NCI-H2029 treated with DMSO at 0.1 percent for 48 hours (cell line): ENCODE results near the gene DLEC1.

Source experiments
- DNase-seq: peaks from one replicate; lab custom pipeline; 2025; lab: John Stamatoyannopoulos, UW

Gene DLEC1

DNA sequence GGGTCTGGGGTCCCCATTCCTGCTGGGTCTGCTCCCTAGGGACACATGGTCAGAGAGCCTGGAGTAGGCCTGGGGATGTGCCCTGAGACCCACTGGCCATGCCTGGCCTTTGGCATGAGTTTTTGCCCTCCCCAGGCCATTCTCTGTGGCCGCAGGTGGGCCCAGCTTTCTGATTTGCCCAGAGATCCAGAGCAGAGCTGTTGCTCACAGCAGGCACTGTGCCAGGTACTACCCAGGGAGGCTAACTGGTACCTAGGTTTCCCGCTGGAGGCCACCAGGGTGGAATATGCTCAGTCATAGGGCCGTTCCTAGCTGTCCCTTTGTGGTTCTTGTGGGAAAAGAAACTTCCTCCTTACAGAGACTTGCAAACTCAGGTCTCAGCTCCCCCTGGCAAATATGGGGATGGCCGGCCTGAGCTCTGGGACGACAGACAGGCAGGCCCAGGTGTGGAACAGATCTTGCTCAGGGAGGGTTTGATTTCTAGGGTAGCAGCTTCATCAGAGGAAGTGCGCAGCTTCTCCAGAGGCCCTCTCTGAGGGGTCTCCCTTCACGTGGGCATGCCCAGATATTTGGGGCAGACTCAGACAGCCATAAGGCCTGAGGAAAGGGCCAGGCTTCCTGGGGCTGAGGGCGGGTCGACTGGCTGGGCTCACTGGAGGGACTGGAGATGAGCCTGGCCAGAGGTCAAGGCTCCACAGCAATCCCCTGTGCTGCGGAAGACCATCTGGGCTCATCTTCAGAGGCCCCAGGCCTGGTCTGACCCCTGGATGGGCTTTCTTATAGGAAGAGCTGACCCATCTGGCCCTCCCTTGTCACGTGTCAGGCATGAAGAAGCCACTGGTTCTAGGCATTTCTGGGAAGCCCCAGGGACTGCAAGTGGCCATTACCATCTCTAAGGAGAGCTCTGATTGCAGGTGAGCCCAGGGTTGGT, 69.9 kb downstream of the DLEC1 start:
- no peak for DNase-seq

DNA sequence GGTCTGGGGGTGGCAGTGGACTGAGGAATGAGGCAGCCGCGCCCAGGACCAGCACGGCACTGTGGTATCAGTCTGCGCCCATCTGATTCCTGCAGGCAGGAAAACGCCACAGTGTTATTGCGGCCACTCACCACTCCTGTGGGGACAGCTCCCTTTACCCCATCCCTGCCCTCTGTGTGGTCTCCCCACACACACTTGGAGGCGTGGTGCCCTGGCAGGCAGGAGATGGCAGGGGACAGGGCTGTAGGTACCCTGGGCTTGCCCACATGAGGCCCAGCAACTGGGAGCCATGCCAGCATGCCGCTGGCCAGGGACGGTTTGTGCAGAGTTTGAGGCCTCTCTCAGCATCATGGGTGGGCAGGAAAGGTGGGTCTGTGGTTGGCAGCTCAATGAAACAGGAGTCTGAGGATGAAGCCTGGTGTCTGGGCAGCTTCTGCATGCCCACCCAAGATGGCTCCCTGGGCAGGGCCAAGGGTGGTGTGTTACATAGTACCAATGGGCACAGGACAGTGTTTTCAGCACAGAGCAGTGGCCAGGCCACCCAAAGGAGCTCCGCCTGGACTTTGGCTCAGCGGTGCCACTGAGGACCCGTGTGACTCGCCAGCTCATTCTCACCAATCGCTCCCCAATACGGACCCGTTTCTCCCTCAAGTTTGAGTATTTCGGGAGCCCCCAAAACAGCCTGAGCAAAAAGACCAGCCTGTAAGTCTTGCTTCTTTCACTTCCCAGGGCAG, 70.7 kb downstream of the DLEC1 start:
- no peak for DNase-seq

DNA sequence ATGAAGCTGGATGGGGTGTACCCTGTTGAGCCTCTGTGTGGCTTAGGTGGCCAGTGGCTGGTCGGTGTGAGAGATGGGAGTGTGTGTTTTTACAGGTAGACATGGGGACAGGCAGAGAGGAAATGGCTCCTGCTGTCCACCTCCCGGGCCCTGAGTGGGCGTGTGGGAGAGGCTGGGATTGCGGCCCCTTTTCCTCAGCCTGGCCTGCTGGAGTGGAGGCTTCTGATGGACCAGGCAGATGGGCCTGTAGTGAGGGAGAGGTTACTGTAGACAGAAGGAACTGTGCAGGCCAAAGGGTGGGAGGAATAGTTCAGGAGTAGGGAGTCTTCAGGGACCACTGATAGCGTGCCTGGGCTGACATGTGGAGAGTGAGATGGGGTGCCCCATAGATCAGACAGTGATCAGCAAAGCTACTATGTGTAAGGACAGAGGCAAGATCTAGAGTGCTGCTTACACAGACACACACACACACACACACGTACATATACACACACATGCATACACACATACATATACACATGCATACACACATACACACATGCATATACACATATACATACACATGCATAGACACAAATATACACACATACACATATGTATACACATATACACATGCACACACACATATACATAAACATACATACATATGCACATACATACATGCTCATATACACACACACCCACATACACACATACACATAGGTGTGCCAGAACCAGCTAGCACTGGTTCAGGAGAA, 71.5 kb downstream of the DLEC1 start:
- no peak for DNase-seq

DNA sequence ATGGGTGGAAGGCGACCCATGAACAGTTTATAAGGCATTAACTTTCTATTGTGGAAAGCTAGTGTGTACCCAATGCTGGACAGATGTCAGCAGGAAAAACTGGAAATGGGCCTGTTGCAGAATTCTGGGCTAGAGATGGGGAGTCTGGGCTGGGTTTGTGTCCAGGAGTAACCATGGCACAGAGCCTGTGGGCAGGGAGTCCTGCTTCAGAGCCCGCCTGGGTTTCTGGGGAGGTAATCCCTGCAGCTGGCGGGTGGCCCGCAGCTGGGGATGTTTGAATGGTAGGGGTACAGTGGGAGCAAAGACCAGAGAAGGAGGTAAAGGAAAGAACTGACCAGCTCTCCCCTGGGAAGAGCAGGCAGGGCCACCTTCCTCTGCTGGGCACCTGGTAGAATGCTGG, 72.2 kb downstream of the DLEC1 start:
- DNase-seq = no peak

DNA sequence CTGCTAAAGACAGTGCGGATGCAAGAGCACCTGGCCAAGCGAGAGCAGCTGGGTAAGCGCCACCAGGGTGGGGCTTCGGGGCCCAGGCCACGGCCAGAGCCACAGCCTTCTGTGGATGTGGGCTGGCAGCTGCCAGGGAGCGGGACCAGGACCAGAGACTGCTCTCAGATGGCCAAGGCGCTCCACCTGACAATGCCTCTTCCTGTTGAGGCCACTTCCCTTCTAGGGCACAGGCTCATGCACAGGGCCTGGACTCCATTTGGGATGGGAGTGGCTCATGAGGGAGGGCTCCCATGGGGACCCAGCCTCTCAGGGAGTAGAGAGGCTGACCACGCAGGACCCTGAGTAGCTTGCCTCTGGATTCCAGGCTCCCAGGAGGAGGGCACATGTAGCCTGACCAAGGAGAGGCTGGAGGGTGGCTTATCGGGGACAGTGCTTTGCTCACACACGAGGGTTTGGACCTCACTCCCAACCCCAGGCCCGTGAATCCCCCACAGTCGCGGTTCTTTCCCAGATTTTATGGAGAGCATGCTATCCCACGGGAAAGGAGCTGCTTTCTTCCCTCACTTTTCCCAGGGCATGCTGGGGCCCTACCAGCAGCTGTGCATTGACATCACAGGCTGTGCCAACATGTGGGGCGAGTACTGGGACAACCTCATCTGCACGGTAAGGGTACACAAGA, 72.8 kb downstream of the DLEC1 start:
- DNase-seq = no peak

DNA sequence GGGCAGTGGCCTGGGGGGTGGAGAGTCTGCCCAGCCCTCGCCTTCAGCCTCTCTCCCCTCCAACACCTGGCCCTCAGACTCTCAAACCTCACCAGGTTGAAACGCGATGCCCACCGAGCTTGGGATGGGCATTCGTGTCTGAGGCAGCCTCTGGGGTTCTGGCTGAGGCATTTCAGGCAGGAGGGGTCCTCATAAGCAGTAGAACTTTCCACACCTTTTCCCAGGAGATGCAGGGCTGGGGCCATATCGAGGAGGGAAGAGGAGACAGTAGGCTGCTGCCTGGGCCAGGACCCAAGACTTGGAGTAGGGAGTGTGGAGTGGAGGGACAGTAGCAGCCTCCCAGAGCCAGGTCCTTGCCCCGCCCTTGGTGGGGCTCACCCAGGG, 73.4 kb downstream of the DLEC1 start:
- no peak for DNase-seq

DNA sequence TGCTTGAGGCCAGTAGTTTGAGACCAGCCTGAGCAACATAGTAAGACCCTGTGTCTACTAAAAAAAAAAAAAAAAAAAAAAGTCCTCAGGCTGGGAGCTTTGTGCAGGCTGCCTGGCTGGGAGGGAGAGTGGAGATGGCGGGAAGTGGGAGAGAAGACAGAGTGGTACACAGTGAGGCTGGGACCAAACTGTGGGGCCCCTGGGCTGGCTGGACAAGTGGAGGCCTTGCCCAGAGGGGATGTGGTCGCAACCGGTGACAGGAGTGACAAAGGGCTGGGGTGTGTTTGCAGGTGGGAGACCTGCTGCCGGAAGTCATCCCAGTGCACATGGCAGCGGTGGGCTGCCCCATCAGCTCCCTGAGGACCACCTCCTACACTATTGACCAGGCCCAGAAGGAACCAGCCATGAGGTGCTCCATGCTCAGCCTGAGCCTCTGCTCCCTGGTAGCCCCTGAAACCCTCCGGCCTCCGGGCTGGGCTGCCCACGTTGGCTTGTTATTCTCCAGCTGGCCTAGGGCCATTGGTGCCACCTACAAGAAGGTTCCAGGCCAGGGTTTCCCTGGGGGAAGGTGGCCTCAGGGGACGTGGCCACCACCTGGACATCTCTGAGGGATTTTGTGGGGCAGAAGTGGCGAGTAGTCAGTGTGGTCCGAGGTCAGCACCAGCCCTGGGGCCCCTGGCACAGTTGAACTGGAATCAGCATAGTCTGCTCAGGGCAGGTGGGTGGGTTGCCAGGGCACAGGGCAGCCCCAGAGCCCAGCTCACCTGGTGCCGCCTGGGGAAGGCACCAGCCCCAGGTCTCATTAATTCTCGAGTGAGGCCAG, 75.3 kb downstream of the DLEC1 start:
- DNase-seq = no peak

DNA sequence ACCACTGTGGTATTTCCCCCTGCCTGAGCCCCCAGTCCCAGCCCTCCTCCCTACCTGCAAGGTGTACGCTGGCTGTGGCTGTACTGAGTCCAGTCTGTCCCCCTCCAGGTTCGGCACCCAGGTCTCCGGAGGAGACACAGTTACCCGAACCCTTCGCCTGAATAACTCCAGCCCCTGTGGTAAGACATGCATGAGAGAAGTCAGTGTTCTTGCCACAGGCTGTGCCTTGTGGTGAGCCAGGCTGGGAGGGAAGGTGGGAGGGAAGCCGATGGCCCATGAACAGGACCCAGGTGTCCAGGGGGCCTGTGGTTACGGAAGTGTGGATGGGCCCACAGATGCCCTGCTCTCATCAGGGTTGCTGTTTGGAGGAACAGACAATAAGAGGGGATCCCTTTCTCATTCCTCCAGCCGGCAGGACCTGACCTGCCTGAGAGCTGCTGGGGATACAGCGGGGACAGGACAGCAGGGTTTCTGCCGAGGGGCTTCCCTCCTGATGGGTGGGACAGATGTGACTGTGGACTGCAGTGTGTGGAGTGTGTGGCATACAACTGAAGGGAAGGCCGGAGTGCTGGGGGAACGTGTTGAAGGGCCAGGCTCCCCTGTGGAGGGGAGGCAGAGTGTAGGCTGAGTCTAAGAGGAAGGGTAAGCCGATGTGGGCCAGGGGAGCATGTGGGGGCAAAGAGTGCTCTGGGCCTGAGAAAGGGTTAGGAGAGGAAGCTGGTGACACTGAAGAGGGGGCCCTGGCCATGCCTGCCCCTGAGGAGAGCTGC, 76.1 kb downstream of the DLEC1 start:
- no peak for DNase-seq

DNA sequence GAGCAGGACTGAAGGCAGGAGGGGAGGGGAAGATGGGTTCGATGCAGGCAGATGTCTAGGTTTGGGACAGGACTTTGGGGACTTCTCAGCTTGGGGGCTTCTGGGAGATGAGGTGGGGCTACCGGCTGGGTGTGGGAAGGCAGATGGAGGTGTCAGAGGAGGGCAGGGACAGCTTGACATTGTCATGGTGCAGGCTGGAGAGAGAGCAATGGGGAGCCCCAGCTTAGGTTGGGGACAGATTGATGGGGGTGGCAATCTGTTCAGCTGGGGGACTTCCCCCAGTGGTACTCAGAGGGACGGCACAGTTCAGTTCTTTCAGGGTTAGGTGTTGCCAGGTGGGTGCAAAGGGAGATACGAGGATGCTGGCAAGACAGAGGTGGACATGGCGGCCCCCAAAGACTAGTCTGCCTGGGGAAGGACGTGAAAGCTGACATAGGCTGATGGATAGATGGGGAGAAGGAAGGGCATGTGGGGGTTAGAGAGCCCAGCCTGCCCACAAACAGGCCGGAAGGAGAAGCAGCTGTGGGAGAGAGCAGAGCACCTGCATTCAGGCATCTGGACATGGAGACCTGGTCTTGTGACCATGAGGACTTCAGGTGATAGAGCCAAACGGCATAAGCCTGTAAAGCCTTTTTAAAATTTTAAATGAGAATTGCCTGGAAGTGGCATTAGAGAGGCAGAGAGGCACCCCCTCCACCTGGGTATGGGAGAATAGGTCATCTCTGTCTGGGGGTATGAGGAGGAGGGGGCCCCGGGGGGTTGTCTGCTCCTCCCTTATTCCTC, 76.8 kb downstream of the DLEC1 start:
- no peak for DNase-seq

DNA sequence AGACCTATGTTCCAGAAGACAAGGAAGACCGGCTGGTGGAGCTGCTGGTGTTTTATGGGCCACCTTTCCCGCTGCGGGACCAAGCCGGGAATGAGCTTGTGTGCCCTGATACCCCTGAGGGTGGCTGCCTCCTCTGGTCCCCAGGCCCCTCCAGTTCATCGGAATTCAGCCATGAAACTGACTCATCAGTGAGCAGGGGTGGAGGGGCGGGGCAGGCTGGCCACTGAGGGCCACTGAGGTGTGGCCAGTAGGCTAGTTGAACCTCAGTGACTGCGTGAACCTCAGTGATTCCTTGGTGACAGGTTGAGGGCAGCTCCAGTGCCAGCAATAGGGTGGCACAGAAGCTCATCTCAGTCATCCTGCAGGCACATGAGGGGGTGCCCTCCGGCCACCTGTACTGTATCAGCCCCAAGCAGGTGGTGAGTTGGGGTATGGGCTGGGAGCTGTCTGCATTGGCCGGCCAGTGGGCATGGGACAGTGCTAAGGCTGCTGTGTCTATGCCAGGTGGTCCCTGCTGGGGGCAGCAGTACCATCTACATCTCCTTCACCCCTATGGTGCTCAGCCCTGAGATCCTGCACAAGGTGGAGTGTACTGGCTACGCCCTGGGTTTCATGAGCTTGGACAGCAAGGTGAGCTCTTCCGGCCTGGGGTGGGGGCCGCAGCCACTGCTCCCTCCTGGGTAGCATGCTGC, 77.6 kb downstream of the DLEC1 start:
- no peak for DNase-seq

DNA sequence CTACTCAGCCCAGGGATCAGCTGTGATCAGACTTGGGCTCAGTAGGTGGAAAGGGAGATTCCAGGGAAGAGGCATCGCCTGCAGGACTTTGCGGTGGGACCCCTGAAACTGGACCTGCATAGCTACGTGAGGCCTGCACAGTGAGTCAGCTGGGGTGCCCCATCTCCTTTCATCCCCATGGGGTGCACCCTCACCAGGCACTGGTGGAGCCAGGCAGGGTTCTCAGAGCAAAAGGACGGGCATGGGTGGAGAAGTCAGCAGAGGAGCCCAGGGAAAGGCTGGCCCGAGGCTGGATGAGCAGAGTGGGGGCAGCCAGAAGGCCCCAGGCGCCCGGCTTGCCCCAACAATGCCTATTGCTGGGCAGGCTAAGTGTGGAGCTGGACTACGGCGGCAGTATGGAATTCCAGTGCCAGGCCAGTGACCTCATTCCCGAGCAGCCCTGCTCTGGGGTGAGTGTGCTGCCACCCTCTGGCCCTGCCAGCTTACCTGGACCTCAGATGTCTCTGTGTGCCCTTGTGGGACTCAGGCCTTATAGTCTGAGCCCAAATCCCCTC, 78.2 kb downstream of the DLEC1 start:
- no peak for DNase-seq

DNA sequence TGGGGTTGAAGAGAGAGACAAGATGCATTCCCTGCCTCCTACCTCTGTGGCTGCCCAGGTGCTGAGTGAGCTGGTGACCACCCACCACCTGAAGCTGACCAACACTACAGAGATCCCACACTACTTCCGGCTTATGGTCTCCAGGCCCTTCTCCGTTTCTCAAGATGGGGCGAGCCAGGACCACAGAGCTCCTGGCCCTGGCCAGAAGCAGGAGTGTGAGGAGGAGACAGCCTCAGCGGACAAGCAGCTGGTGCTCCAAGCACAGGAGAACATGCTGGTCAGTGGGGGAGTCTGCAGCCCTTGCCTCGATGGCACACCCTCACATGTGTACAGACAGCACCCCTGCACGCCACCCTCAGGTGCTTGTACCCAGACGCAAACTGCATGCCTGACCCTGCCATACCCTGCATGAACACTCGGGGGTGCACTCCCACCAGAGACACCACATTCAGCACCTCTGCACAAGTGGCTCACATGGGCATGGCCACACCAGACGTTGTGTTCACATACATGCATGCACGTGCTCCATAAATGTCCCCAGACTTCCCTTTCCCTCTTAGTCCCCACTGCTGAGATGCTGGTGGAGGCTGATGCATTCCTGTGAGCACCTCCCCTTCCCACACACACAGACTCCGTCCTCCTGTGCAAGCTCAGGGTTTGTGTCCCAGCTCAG, 78.9 kb downstream of the DLEC1 start:
- peak; percentile 12 for DNase-seq

DNA sequence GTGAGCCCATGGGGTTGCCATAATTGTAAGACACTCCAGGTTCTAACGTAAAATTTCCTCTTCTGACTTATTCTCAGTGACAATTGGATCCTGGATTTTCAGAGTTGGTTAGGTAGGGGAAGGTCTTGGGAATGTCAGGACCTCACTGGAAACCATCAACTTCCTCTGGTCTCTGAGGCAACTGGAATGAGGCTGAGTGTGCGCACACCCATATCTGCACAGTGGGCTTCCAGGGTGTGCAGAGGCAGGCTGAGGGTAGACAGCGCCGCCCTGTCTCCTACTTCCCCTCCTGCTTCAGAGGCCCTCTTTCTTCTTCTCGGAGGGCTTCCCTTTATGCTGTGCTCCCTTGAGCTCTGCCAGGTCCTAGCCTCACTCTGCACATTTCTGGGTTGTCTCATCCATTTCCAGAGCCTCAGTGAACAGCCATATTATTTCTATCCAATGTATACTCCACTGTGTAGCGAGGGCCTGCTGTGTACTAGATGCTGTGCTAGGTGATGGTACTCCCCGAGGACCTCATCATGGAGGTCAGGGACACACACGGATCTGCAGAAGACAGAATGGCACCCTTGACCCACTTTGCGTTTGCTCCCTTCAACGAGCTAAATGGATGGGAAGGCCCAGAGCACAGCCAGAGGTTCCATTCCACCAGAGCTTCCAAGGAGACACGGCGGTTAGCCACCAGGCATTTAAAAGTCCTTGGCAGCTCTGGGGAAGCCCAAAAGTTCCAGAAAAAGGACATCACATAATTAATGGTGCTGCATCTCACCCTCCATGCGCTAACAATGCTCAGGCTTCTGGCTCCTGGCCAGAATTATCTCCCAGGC, 79.6 kb downstream of the DLEC1 start:
- no peak for DNase-seq

DNA sequence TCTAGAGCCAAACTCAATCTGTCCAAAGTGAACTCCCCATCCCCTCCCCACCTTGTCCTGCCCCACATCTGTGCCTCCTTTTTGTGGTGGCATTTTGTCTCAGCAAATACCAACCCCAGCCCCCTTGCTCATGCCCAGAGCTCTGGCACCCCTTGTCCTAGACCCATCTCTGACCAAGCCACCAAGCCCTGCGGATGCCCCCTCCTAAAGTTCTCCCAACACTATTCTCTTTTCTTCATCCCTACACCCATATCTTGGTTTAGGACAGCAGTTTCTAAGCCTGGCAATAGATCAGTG, 80.2 kb downstream of the DLEC1 start:
- no peak for DNase-seq

DNA sequence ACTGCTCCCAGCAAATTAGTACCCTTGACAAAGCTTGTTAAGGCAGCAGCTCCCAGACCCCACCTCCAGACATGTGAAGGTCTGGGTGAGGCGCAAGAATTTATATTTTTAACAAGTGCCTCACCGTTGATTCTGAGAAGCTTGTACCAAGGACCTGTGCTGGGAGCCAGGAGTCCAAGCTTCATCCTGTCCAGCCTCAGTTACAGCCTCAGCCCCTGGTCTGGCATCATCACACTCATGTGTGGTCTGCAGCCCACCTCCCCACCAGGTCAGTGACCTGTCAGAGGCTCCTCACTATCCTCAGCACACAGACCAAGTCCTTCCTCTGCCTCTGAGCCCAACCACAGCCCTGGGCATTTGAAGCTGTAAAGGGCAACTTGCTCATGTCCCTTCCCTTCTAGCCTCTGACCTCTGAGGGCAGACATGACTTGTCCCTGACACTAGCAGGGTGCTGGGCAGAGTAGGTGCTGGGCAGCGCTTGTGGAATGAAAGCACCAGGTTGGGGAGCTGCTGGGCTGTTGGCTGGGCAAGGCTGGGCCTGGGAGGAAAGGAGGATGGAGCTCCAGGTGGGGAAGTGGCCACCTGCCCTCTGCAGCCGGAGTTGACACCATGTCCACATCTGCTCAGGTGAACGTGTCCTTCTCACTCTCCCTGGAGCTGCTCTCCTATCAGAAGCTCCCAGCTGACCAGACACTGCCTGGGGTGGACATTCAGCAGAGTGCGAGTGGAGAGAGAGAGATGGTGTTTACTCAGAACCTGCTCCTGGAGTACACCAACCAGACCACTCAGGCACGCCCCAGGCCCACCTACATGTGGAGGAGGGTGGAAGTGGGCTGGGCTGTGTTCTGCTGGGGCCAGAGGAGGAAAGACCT, 81.0 kb downstream of the DLEC1 start:
- no peak for DNase-seq

DNA sequence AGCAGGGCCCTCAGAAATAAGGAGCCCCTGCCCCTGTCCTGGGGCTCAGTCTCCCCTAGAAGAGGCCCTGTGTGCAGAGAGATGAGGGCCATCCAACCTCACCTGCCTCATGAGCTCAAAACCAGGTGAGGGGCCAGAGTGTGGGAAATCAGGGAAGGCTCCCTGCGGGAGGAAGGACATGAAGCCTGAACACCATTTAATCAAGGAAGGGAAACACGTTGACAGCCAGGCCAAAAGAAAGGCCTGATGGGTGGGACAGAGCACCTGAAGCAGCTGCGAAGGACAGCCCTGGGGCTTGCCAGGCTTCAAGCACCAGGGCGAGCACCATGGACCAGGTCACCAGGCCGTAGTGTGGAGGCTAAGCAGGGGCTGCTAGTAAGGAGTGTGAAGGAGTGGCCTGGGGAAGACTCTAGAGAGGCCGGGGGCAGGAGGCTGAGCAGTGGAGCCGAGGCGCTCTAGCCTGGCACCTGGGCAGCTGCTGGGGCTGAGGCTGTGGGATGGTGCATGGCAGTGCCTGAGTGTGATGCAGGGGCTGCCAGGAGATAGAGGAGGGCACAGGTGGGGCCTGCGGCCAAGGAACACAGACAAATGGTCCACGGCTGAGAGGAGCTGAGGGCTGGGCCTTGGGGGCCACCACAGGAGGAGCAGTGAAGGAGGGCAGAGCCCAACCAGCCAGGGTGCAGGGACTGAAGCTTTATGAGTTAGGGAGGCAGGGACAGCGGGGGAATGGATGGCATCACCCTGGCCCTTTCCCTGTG, 81.9 kb downstream of the DLEC1 start:
- no peak for DNase-seq
